GM12878 (cell line): ENCODE data around the gene MYRF. TPM values are rescaled to one million over a fixed set of nuclear protein-coding genes. Genes with fewer than 3 reads are reported as not detected.
A peak's percentile ranks its signal among the peaks of the same experiment; 100 is the strongest.

Experiments
- BACH1 ChIP-seq: fragments of 450-650 bp; IDR thresholded peaks from 2 replicates; pipeline ENCODE4 v1.6.1; 2017; ENCODE audit warnings: mild to moderate bottlenecking, borderline replicate concordance
- BHLHE40 ChIP-seq, 2 experiments: fragments of 450-650 bp in 1 of 2; IDR thresholded peaks; 2 replicates each; pipeline ENCODE4 v1.6.1; 2011 to 2017; ENCODE audit warnings: low read depth in 2 of 2, borderline replicate concordance in 1 of 2, improper control_type of control experiment in 1 of 2, low read length in 1 of 2, mild to moderate bottlenecking in 1 of 2
- CHD2 ChIP-seq: IDR thresholded peaks from 2 replicates; pipeline ENCODE4 v1.6.1; 2011; ENCODE audit warnings: low read depth, low read length, improper control_type of control experiment, borderline replicate concordance
- CTCF ChIP-seq, 3 experiments: IDR thresholded peaks in 2 of 3; conservative IDR thresholded peaks in 1 of 3; 2 replicates each; pipeline ENCODE4 v1.5.1; 2011; ENCODE audit warnings: low read depth in 3 of 3, low read length in 3 of 3, mild to moderate bottlenecking in 3 of 3, control low read depth in 2 of 3, moderate library complexity in 2 of 3, inconsistent platforms in 1 of 3, mixed read lengths in 1 of 3; ENCODE audit not compliant: control insufficient read depth in 2 of 3, insufficient read depth in 1 of 3; ENCODE audit errors: extremely low read depth in 1 of 3
- DPF2 ChIP-seq: fragments of 450-650 bp; IDR thresholded peaks from 2 replicates; pipeline ENCODE4 v1.6.1; 2017; ENCODE audit warnings: mild to moderate bottlenecking
- EGR1 ChIP-seq, 2 experiments: IDR thresholded peaks; 1 replicate in 1 of 2; 2 replicates in 1 of 2; pipeline ENCODE4 v1.6.1; 2011 to 2012; ENCODE audit warnings: low read depth in 2 of 2, low read length in 2 of 2, borderline replicate concordance in 1 of 2, mild to moderate bottlenecking in 1 of 2, moderate library complexity in 1 of 2
- ESRRA ChIP-seq: IDR thresholded peaks from 2 replicates; pipeline ENCODE4 v1.6.1; 2012; ENCODE audit warnings: mild to moderate bottlenecking, low read length, improper control_type of control experiment
- ETV6 ChIP-seq, 2 experiments: fragments of 450-650 bp in 1 of 2; IDR thresholded peaks in 1 of 2; conservative IDR thresholded peaks in 1 of 2; 2 replicates each; pipeline ENCODE4 v1.6.1; 2014; ENCODE audit warnings: antibody characterized with exemption in 1 of 2, borderline replicate concordance in 1 of 2, low read depth in 1 of 2, mild to moderate bottlenecking in 1 of 2, moderate library complexity in 1 of 2
- GATAD2B ChIP-seq: fragments of 450-650 bp; conservative IDR thresholded peaks from 2 replicates; pipeline ENCODE4 v1.6.1; 2017; ENCODE audit warnings: low read depth, mild to moderate bottlenecking, moderate library complexity
- HDAC2 ChIP-seq: fragments of 200-600 bp; sonication (generic); IDR thresholded peaks from 2 replicates; pipeline ENCODE4 v1.6.1; 2017
- IKZF2 ChIP-seq, 2 experiments: fragments of 450-650 bp; IDR thresholded peaks; 2 replicates each; pipeline ENCODE4 v1.6.1; 2017; ENCODE audit warnings: mild to moderate bottlenecking in 2 of 2, moderate library complexity in 2 of 2
- IRF5 ChIP-seq: fragments of 450-650 bp; IDR thresholded peaks from 2 replicates; pipeline ENCODE4 v1.6.1; 2017; ENCODE audit warnings: borderline replicate concordance
- MTA3 ChIP-seq: IDR thresholded peaks from 2 replicates; pipeline ENCODE4 v1.6.1; 2012; ENCODE audit warnings: low read length, inconsistent platforms, borderline replicate concordance
- NBN ChIP-seq: fragments of 450-650 bp; IDR thresholded peaks from 2 replicates; pipeline ENCODE4 v1.6.1; 2016
- NFXL1 ChIP-seq: fragments of 450-650 bp; IDR thresholded peaks from 2 replicates; pipeline ENCODE4 v1.6.1; 2017; ENCODE audit warnings: antibody characterized with exemption, mild to moderate bottlenecking, borderline replicate concordance
- NFYA ChIP-seq: IDR thresholded peaks from 2 replicates; pipeline ENCODE4 v1.6.1; 2011; ENCODE audit warnings: low read depth, mild to moderate bottlenecking, low read length, improper control_type of control experiment, borderline replicate concordance
- NR2F1 ChIP-seq: fragments of 450-650 bp; conservative IDR thresholded peaks from 2 replicates; pipeline ENCODE4 v1.6.1; 2017; ENCODE audit warnings: mild to moderate bottlenecking
- POLR2A ChIP-seq: IDR thresholded peaks from 2 replicates; pipeline ENCODE4 v1.6.1; 2011; ENCODE audit warnings: low read depth, mild to moderate bottlenecking, low read length
- SKIL ChIP-seq: fragments of 450-650 bp; IDR thresholded peaks from 2 replicates; pipeline ENCODE4 v1.6.1; 2017; ENCODE audit warnings: mild to moderate bottlenecking, low read depth, inconsistent platforms; ENCODE audit not compliant: poor library complexity, severe bottlenecking
- SRF ChIP-seq, 2 experiments: IDR thresholded peaks; 2 replicates each; pipeline ENCODE4 v1.6.1; 2011; ENCODE audit warnings: low read depth in 2 of 2, low read length in 2 of 2, mild to moderate bottlenecking in 1 of 2, moderate library complexity in 1 of 2
- YY1 ChIP-seq: IDR thresholded peaks from 2 replicates; pipeline ENCODE4 v1.6.1; 2011; ENCODE audit warnings: low read depth, mild to moderate bottlenecking, low read length
- ZBTB33 ChIP-seq: fragments of 450-650 bp; IDR thresholded peaks from 2 replicates; pipeline ENCODE4 v1.6.1; 2017; ENCODE audit warnings: mild to moderate bottlenecking
- ZZZ3 ChIP-seq: IDR thresholded peaks from 2 replicates; pipeline ENCODE4 v1.6.1; 2011; ENCODE audit warnings: low read depth; ENCODE audit not compliant: control insufficient read depth, insufficient read length
- polyA plus RNA-seq, 11 experiments: library from polyadenylated mRNA; depleted of rRNA in 4 of 11; unstranded in 6 of 11; stranded (reverse) in 5 of 11; fragments of >200 nt; fragmentation: Nextera tagmentation in 4 of 11; fragmentation: Illumina TruSeq in 1 of 11; extraction: Ambion mirVana in 4 of 11; extraction: Trizol in 1 of 11; gene quantifications; 1 replicate in 1 of 11; 2 replicates in 10 of 11; pipeline versions ENCODE4 v1.2.1 to v1.2.3, GENCODE V29; 2011 to 2016; ENCODE audit warnings: inconsistent platforms in 2 of 11, missing spikeins in 2 of 11, low read depth in 1 of 11
- total RNA-seq, 4 experiments: library from RNA; depleted of rRNA in 3 of 4; stranded (reverse); fragments of >200 nt in 3 of 4; fragmentation: Illumina TruSeq in 1 of 4; extraction: Trizol in 1 of 4; gene quantifications; 2 replicates each; pipeline versions ENCODE4 v1.2.1 to v1.2.3, GENCODE V29; 2013 to 2021

The MYRF gene
- total and polyA plus RNA-seq, 10 of the 15 experiments (the other 5 are each of a cell fraction or from before 2014, with no cell fraction given): 0.27 to 15.6 (median 0.89) TPM

GRCh38 chr11:61828629-61829407 is 76.4 kb downstream of the MYRF start (continued):
- TF ChIP-seq ZBTB33: no peak
- TF ChIP-seq SRF (IDR thresholded peaks at IDR 0.05; ENCODE audit: low read depth in 2 of 2, low read length in 2 of 2): no peak
- TF ChIP-seq IRF5: no peak
- TF ChIP-seq BHLHE40 (IDR thresholded peaks at IDR 0.05; ENCODE audit: borderline replicate concordance in 1 of 2, low read depth in 2 of 2, low read length in 1 of 2): peak in 1 of 2 experiments; percentile 43; a peak in 1 of 4 replicates
- no peak for TF ChIP-seq ESRRA
- TF ChIP-seq BACH1: peak; percentile 65; the same call in 1 of the 2 replicates
- TF ChIP-seq CTCF (IDR thresholded peaks at IDR 0.05 in 2 of 3, conservative IDR thresholded peaks at IDR 0.05 in 1 of 3; ENCODE audit: control insufficient read depth in 2 of 3, extremely low read depth in 1 of 3, insufficient read depth in 1 of 3, low read depth in 3 of 3, low read length in 3 of 3): peak; percentile 52 to 74 (median 61)
- peak; percentile 41 for TF ChIP-seq POLR2A
- peak in 1 of 2 experiments; percentile 34; a peak in 1 of 4 replicates for TF ChIP-seq IKZF2 (IDR thresholded peaks at IDR 0.05)
- no peak for TF ChIP-seq SKIL
- TF ChIP-seq ETV6 (conservative IDR thresholded peaks at IDR 0.05 in 1 of 2, IDR thresholded peaks at IDR 0.05 in 1 of 2; ENCODE audit: borderline replicate concordance in 1 of 2, low read depth in 1 of 2): no peak
- no peak for TF ChIP-seq NFYA
- no peak for TF ChIP-seq NBN
- TF ChIP-seq GATAD2B: peak; percentile 51; the same call in 1 of the 2 replicates
- no peak for TF ChIP-seq CHD2
- no peak; the same call in 1 of the 2 replicates for TF ChIP-seq MTA3
- 0 out of 3 replicates have a peak, but pooled peaks of 1 of the 2 experiments have one; percentile 26 for TF ChIP-seq EGR1 (IDR thresholded peaks at IDR 0.05; ENCODE audit: borderline replicate concordance in 1 of 2, low read depth in 2 of 2, low read length in 2 of 2)
- no peak for TF ChIP-seq HDAC2
- TF ChIP-seq YY1: peak; percentile 94
- TF ChIP-seq NR2F1: peak; percentile 15; the same call in 1 of the 2 replicates
- no peak for TF ChIP-seq NFXL1
- peak; percentile 40; the same call in 1 of the 2 replicates for TF ChIP-seq DPF2
- TF ChIP-seq ZZZ3: no peak
